Peyer's patch (tissue), 4 donors: Measurements from ENCODE around the gene BPGM.

Experiments used
- CTCF ChIP-seq, 6 experiments: fragments of 450-650 bp in 4 of 6; fragments of 200-600 bp in 2 of 6; sonication (generic) in 1 of 6; IDR thresholded peaks; one replicate each; pipeline ENCODE4 v1.5.1; 2017 to 2019; ENCODE audit warnings: antibody characterized with exemption in 6 of 6, mild to moderate bottlenecking in 3 of 6, moderate library complexity in 1 of 6
- POLR2A ChIP-seq, 2 donors: fragments of 450-650 bp; IDR thresholded peaks; one replicate each; pipeline ENCODE4 v1.5.1; 2017; ENCODE audit warnings: antibody characterized with exemption in 2 of 2, mild to moderate bottlenecking in 2 of 2, moderate library complexity in 2 of 2

DNA sequence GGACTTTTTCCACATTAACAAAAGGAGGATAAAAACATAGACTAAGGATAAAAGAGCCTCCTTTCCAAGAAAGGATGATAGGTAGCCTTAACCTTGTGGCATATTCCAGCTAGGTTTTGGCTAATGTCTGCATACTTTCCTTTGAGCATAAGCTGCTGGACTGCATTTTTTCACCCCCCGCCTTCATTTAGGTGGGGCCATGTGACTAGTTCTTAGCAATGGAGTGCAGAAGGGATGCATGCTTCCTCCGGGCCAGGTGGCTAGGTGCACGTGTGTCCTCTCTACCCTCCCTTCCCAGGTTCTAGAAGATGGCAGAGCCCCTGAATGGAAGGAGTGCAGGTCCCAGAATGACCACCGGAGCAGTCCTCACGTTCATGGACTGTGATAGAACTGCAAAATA is 59.8 kb downstream of the BPGM start:
- TF ChIP-seq CTCF (IDR thresholded peaks at IDR 0.05) (no peak), POLR2A (IDR thresholded peaks at IDR 0.05) (no peak)
